Measurements from ENCODE around the gene UMAD1. TPM values are rescaled to one million over a fixed set of nuclear protein-coding genes. Genes with fewer than 3 reads are reported as not detected.

The UMAD1 gene
- total RNA-seq, 1 donor from 2014 or later = 14.3 TPM

GRCh38 chr7:7882888-7883287 is 242.3 kb downstream of the UMAD1 start:
- intact Hi-C loops (cut with DNase I) = no loop called here
- DNase-seq (no peak), ATAC-seq (ENCODE audit: poor library complexity) (no peak)

DNA sequence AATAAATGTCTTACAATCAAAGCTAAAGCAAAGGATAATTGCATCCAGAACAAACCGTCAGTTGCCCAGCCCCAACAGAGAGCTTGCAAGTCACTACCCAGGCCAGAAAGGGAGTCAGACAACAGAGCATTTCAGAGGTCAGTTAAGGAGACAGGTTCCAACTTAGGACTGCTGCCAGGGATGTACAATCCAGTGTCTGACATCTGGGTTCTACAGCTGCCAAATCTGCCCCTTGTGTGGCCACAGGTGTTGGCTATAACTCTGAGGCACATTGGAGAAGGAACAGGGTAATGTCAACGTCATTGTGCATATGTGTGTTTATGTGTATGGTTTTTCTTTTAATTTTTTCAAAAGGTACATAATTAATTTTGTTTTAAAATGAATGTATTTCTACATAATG is 242.8 kb downstream of the UMAD1 start:
- intact Hi-C loops (cut with DNase I) = no loop called here
- DNase-seq = no peak
- no peak for ATAC-seq (ENCODE audit: poor library complexity)

GRCh38 chr7:7884855-7885254 is 244.3 kb downstream of the UMAD1 start:
- DNase-seq (no peak), ATAC-seq (ENCODE audit: poor library complexity) (no peak)
- intact Hi-C loops (cut with DNase I) = no loop called here

GRCh38 chr7:7889791-7890568 is 249.4 kb downstream of the UMAD1 start:
- intact Hi-C loops (cut with DNase I) = no loop called here
- DNase-seq = no peak
- ATAC-seq (ENCODE audit: poor library complexity) = no peak

- DNase-seq (no peak), ATAC-seq (ENCODE audit: poor library complexity) (no peak)
- intact Hi-C loops (cut with DNase I) = no loop called here
Measured at GRCh38 chr7:7895004-7895650, 254.6 kb downstream of the UMAD1 start.

DNA sequence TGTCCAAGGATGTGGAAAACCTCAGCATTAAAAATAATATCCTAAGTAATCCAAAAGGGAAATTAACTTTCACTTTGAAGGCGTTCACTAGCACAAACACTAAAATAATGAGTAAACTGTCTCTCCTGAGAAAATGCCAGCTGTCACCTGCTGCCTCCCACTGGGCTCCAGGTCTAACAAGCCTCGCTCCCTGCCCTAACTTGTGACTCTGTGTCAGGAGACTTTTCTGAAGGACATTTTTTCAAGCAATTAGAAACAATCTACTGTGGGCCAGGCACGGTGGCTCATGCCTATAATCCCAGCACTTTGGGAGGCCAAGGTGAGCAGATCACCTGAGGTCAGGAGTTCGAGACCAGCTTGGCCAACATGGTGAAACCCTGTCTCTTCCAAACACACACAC is 255.2 kb downstream of the UMAD1 start:
- DNase-seq = no peak
- intact Hi-C loops (cut with DNase I) = no loop called here
- no peak for ATAC-seq (ENCODE audit: poor library complexity)

DNA sequence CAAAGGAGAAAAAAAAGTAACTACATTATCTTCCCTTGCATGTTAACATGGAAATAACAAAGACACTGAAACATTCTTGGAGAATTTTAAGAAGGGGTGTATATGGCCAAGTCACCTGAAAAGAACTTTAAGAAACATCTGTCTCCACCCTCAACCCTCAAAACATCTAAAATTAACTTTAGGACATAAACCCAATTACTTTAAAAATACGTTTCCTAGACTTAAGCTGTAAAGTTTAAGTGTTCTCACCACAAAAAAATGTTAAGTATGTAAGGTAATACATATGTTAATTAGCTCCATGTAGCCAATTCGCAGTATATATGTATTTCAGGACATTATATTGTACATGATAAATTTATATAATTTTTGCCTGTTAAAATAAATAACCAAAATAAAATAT is 257.0 kb downstream of the UMAD1 start:
- intact Hi-C loops (cut with DNase I) = no loop called here
- ATAC-seq (ENCODE audit: poor library complexity) = no peak
- DNase-seq = no peak

DNA sequence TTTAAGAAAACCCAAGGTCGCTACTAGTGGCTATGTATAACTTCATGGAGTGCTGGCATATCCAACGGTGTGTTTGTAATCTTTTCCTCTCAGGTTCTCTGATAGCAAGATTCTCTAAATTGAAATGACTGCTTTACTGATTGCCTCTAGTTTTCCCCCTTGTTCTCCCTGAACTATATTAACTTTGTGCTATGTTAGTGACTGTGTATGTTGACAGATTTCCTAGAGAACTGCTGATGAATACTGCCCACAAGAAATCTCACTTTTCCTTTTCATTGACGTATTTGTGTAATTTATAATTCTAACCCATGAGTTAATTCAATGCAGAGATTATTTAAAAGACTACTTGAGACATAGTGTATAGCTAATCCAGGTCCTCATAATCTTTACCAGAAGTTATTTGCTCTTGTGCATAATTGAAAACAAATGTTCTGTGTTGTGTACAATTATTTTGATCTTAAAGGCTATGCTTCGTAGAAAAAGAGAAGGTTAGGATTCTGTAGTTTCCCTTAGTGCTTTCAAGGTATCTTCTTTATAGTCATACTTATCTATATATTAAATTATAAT is 257.5 kb downstream of the UMAD1 start:
- no peak for DNase-seq

GRCh38 chr7:7902845-7903244 is 262.3 kb downstream of the UMAD1 start:
- DNase-seq (no peak), ATAC-seq (ENCODE audit: poor library complexity) (peak; percentile 66)
- intact Hi-C loops (cut with DNase I) = no loop called here

More for the DNA sequence above, 257.5 kb downstream of the UMAD1 start:
- ATAC-seq (ENCODE audit: poor library complexity) = no peak
- intact Hi-C loops (cut with DNase I) = no loop called here

- DNase-seq = no peak
- ATAC-seq (ENCODE audit: poor library complexity) = no peak
- intact Hi-C loops (cut with DNase I) = no loop called here
Measured at GRCh38 chr7:7907306-7907705, 266.8 kb downstream of the UMAD1 start.

GRCh38 chr7:7908622-7909145 is 268.1 kb downstream of the UMAD1 start:
- DNase-seq (no peak), ATAC-seq (ENCODE audit: poor library complexity) (no peak)
- intact Hi-C loops (cut with DNase I) = no loop called here

GRCh38 chr7:7909376-7909775 is 268.8 kb downstream of the UMAD1 start:
- no peak for DNase-seq
- intact Hi-C loops (cut with DNase I) = no loop called here
- no peak for ATAC-seq (ENCODE audit: poor library complexity)

DNA sequence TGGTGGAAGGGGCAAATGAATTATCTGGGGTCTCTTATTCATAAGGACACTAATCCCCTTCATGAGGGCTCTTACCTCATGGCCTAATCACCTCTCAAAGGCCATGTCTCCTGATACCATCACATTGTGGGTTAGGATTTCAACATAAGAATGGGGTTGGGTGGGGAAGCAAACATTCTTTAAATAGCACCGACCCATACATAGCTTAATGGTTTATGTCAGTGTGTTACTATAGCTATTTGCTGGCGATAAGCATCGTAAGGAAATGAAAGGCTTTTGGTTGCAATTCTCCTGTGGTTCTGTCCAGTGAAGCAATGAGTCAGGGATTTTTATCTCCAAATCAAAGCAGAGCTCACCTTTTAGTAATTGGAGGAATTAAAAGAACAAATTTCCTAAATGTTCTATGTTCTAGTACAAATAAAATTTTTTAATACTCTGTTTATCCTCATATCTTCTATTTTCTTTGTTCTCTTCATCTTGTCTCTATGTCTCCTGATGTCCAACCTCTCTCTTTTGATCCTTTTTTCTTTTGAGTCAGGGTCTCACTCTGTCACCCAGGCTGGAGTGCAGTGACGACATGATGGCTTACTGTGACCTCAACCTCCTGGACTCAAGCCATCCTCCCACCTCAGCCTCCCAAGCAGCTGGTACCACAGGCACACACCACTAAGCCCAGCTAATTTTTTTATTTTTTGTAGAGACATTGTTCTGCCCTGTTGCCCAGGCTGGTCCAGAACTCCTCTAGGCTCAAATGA is 271.0 kb downstream of the UMAD1 start:
- ATAC-seq (ENCODE audit: poor library complexity) (no peak), DNase-seq (no peak)
- intact Hi-C loops (cut with DNase I) = no loop called here

DNA sequence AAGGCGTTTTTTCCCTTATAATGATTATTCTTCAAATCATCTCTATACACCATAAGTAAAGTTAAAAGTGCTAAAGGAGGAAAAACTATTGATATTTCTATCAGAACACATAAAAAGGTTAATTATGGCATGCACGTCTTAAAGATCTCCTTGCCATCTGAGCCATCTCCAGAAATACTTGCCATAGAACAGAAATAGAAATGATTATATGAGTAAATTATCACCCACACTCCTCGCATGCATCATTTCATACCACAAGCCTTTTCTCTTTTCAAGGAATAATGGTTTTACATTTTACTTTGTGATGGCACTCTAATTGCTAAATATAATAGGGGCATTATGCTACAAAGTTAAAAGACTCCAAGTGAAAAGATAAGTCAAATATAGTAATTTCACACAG is 272.4 kb downstream of the UMAD1 start:
- no peak for ATAC-seq (ENCODE audit: poor library complexity)
- intact Hi-C loops (cut with DNase I) = no loop called here
- no peak for DNase-seq

DNA sequence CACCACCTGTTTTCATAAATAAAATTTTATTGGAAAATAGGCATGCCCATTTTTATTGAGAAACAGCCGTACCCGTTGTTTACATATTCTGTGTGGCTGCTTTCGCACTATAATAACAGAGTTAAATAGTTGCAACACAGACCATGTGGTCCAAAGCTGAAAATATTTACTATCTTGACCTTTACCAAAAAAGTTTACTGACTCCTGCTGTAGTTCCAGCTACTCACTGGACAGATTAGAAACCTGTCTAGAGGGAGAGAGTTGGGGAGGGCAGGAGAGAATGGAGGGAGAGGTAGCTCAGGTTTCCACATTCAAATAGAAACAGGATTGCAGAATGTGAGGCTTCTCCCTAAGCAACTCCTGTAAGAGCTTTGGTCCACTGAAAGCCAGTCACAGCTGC is 273.0 kb downstream of the UMAD1 start:
- DNase-seq (no peak), ATAC-seq (ENCODE audit: poor library complexity) (no peak)
- intact Hi-C loops (cut with DNase I) = no loop called here

GRCh38 chr7:7914547-7914946 is 274.0 kb downstream of the UMAD1 start:
- intact Hi-C loops (cut with DNase I) = no loop called here
- ATAC-seq (ENCODE audit: poor library complexity) = no peak

GRCh38 chr7:7916064-7916463 is 275.5 kb downstream of the UMAD1 start:
- no peak for DNase-seq
- no peak for ATAC-seq (ENCODE audit: poor library complexity)
- intact Hi-C loops (cut with DNase I) = no loop called here

More at GRCh38 chr7:7914547-7914946, 274.0 kb downstream of the UMAD1 start:
- no peak for DNase-seq

GRCh38 chr7:7917593-7917992 is 277.0 kb downstream of the UMAD1 start:
- intact Hi-C loops (cut with DNase I) = no loop called here
- ATAC-seq (ENCODE audit: poor library complexity) (no peak), DNase-seq (no peak)

- no peak for ATAC-seq (ENCODE audit: poor library complexity)
- DNase-seq = no peak
- intact Hi-C loops (cut with DNase I) = no loop called here
Measured at GRCh38 chr7:7918736-7919448, 278.3 kb downstream of the UMAD1 start.
